ENCODE data around the gene EFNA5. TPM values are rescaled to one million over a fixed set of nuclear protein-coding genes. Genes with fewer than 3 reads are reported as not detected.
A peak's percentile ranks its signal among the peaks of the same experiment; 100 is the strongest.

EFNA5 gene
- total and polyA plus RNA-seq, 2 donors: 1.7 to 3.6 TPM

DNA sequence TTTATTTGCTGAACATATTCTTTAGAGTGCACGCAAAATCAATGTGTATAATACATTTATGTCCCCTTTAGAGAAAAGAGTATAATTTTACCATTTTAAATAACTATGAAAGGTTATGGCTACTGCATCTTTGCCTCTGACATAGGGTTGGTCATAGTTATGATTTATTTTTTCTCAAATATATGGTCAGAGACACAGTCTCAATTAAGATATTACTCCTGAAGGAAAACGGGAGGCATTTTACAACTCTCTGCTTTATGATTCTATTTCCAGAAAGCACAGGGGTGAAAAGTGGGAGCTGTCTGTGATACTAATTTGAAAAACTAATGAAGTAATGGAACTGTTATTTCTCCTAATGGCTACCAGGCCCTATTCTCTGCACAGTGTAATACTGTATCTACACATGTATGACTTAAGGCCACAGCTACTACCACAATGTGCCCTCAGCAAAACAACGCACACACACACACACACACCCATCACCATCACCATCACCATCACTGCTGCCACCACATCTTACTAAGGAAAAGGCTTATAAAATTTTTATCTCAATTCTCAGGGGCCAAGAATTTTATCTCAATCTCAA, 262.9 kb downstream of the EFNA5 start:
- H3K4me1 ChIP-seq (ENCODE audit: control insufficient read depth in 2 of 2, insufficient read depth in 2 of 2, low read length in 2 of 2): no peaks in the 10 kb centered on the region
- no peaks in the 10 kb centered on the region for H3K27me3 ChIP-seq (ENCODE audit: control insufficient read depth in 2 of 2, insufficient read depth in 1 of 2, low read length in 1 of 2)
- no peaks in the 10 kb centered on the region for H3K9me3 ChIP-seq (ENCODE audit: control insufficient read depth in 2 of 2, insufficient read depth in 1 of 2, low read length in 1 of 2)
- no peak overlapping the region for H3K27ac ChIP-seq (ENCODE audit: low read depth in 1 of 2, low read length in 1 of 2)
- DNase-seq (ENCODE audit: low read depth in 6 of 9, low spot score in 9 of 9): no peak
- no peak overlapping the region for H3K4me3 ChIP-seq (ENCODE audit: low read length in 2 of 2)
- 82% methylated on average over 3 of the region's 3 CpGs for WGBS
- H3K36me3 ChIP-seq (ENCODE audit: control insufficient read depth in 2 of 2, insufficient read depth in 2 of 2, low read length in 1 of 2): no peaks in the 10 kb centered on the region

DNA sequence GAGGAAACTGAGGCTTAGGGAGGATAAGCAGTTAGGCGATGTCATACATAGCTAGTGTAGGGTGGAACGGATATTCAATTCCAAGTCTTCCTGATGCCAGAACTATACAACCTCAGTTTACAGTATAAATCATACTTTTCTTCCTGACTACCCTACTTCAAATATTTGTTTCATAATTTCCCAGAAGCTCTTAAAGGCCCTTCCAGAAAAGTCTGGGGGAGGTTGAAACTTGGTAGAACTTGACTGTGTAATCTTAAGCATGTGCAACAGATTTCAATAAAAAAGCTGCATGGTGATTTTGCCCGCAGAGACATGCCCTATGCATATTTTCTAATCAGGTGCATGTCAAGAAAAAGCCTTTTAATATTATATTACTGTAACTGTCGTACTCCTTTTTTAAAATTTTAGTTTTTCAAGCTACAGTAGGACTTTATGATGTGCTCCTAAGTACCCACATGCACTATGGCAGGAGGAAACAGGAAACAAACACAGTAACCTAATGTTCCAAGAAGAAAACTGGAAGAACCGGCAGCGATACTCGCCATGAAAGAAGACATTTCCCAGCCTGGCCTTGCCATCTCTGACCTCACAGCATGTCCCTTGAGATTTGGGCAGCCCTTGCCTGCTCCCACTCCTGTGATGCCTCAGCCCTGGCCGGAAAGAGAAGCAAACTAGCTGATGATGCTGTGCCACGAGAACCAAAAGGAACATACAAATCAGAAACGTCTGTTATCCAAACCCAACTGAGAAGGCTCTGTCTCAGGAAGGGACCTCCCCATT, 266.0 kb downstream of the EFNA5 start:
- 92% methylated on average over 10 of the region's 10 CpGs for WGBS
- Histone ChIP-seq H3K36me3 (ENCODE audit: control insufficient read depth in 2 of 2, insufficient read depth in 2 of 2, low read length in 1 of 2) (no peaks in the 10 kb centered on the region), H3K4me3 (ENCODE audit: low read length in 2 of 2) (no peak overlapping the region), H3K27me3 (ENCODE audit: control insufficient read depth in 2 of 2, insufficient read depth in 1 of 2, low read length in 1 of 2) (no peaks in the 10 kb centered on the region), H3K27ac (ENCODE audit: low read depth in 1 of 2, low read length in 1 of 2) (peak overlapping the region in 1 of 2 donors; percentile 6), H3K4me1 (ENCODE audit: control insufficient read depth in 2 of 2, insufficient read depth in 2 of 2, low read length in 2 of 2) (no peaks in the 10 kb centered on the region), H3K9me3 (ENCODE audit: control insufficient read depth in 2 of 2, insufficient read depth in 1 of 2, low read length in 1 of 2) (no peaks in the 10 kb centered on the region)
- no peak for DNase-seq (ENCODE audit: low read depth in 6 of 9, low spot score in 9 of 9)

DNA sequence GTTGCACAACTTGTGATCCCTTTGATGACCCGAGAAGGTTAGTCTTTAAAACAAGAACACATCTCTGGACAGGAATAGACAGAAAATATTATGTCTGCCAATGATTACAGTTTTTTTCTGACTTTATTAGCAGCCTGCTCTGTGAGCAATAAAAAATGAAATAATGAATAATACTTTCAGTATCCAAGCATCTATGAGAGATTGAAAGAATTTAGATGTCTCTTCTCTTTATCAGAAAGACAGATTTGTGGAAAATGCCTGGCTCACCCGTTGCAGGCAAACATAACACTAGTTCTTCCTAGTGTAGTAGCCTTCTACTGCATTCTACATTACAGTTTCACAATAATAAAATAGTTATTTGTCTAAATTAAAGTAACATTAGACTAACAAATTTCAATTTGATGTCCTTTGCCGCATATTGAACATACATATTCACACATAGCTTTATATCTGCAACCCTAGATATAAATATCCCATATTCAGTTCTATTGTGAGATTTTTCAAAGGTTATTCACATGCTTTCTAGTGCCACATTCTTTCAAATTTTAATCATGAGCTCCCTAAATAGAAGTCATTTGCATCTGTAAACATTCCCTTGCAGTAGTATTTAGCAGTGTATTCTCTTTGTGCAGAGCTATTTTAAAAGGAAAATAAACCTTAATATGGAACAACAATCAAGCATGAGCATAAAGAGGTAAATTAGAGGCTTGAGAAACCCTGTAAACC, 267.3 kb downstream of the EFNA5 start:
- Histone ChIP-seq H3K9me3 (ENCODE audit: control insufficient read depth in 2 of 2, insufficient read depth in 1 of 2, low read length in 1 of 2) (no peaks in the 10 kb centered on the region), H3K4me1 (ENCODE audit: control insufficient read depth in 2 of 2, insufficient read depth in 2 of 2, low read length in 2 of 2) (no peaks in the 10 kb centered on the region), H3K4me3 (ENCODE audit: low read length in 2 of 2) (no peak overlapping the region)

DNA sequence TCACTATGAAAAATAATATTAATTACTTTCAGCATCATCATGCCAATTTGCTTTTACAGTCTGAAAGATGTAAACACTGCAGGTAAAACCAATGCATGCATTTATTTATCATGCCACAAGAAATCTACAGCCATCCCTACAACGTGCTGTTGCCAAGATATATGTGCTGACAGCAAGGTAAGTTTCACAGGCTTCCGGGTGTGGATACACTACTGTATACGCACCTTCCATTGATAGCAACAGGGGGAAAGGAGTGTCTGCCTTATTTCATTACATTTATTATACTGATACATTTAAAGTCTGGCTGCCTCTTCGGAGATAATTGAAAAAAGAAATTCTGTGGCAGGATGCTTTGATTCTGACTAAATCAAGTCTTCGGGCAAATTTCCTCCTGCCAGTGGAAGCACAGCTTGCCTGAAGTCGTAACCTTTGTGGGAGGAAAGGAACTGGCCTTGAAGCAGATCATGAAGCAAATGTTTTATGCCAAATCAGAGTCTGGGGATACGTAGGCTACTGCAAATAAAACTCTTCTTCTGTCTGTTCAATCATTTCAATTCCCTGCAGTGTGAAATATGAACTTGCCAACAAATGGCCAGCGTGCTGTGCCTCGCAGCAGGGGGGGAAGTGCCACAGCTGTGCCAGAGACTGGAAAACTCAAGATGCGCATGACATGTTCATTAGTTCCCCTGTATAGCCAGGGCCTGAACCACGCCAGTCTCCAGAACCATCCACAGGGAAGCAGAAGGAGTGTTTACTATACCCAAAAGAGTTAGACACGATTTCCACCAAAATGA, 268.1 kb downstream of the EFNA5 start:
- no peak overlapping the region for H3K27ac ChIP-seq (ENCODE audit: low read depth in 1 of 2, low read length in 1 of 2)
- H3K36me3 ChIP-seq (ENCODE audit: control insufficient read depth in 2 of 2, insufficient read depth in 2 of 2, low read length in 1 of 2): no peaks in the 10 kb centered on the region
- H3K27me3 ChIP-seq (ENCODE audit: control insufficient read depth in 2 of 2, insufficient read depth in 1 of 2, low read length in 1 of 2): no peaks in the 10 kb centered on the region
- no peak for DNase-seq (ENCODE audit: low read depth in 6 of 9, low spot score in 9 of 9)
- H3K9me3 ChIP-seq (ENCODE audit: control insufficient read depth in 2 of 2, insufficient read depth in 1 of 2, low read length in 1 of 2): no peaks in the 10 kb centered on the region
- WGBS: 95% methylated on average over 12 of the region's 12 CpGs
- H3K4me3 ChIP-seq (ENCODE audit: low read length in 2 of 2): no peak overlapping the region
- no peaks in the 10 kb centered on the region for H3K4me1 ChIP-seq (ENCODE audit: control insufficient read depth in 2 of 2, insufficient read depth in 2 of 2, low read length in 2 of 2)

More for the DNA sequence above, 267.3 kb downstream of the EFNA5 start:
- Histone ChIP-seq H3K36me3 (ENCODE audit: control insufficient read depth in 2 of 2, insufficient read depth in 2 of 2, low read length in 1 of 2) (no peaks in the 10 kb centered on the region), H3K27me3 (ENCODE audit: control insufficient read depth in 2 of 2, insufficient read depth in 1 of 2, low read length in 1 of 2) (no peaks in the 10 kb centered on the region), H3K27ac (ENCODE audit: low read depth in 1 of 2, low read length in 1 of 2) (no peak overlapping the region)
- DNase-seq (ENCODE audit: low read depth in 6 of 9, low spot score in 9 of 9): no peak
- WGBS: 80% methylated on average over 3 of the region's 3 CpGs

DNA sequence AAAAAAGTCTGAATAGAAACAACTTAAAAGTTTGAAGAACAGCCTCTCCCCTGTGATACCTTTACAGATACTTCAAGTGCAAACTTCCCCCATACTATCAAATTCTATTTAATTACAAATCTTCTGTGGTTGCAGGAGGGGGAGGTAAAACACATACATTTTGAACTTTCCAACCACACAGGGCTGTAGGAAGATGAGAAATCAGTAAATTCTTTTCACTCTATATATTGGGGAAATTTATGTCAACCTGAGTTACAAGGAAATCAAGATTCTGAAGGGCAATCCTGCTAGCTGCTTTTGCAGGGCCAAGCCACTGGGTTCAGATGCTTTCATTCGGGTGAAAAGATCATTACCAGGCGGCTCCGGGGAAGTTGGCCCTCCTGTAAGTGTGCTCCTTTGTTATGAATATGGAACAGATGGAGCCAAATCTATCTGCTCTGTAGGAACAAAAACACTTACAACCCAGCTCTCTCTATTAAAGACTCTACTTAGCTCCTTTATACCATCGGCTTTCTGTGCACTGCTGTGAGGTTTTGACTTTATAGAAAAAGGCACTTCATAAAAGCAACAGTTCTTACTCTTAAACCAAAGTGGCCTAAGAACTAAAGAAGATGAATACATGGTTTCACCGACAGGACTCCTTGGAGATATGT, 269.1 kb downstream of the EFNA5 start:
- no peaks in the 10 kb centered on the region for H3K27me3 ChIP-seq (ENCODE audit: control insufficient read depth in 2 of 2, insufficient read depth in 1 of 2, low read length in 1 of 2)
- no peak overlapping the region for H3K27ac ChIP-seq (ENCODE audit: low read depth in 1 of 2, low read length in 1 of 2)
- no peak for DNase-seq (ENCODE audit: low read depth in 6 of 9, low spot score in 9 of 9)
- no peaks in the 10 kb centered on the region for H3K36me3 ChIP-seq (ENCODE audit: control insufficient read depth in 2 of 2, insufficient read depth in 2 of 2, low read length in 1 of 2)
- WGBS: 95% methylated on average over 5 of the region's 5 CpGs
- H3K4me3 ChIP-seq (ENCODE audit: low read length in 2 of 2): no peak overlapping the region
- H3K4me1 ChIP-seq (ENCODE audit: control insufficient read depth in 2 of 2, insufficient read depth in 2 of 2, low read length in 2 of 2): no peaks in the 10 kb centered on the region
- no peaks in the 10 kb centered on the region for H3K9me3 ChIP-seq (ENCODE audit: control insufficient read depth in 2 of 2, insufficient read depth in 1 of 2, low read length in 1 of 2)

DNA sequence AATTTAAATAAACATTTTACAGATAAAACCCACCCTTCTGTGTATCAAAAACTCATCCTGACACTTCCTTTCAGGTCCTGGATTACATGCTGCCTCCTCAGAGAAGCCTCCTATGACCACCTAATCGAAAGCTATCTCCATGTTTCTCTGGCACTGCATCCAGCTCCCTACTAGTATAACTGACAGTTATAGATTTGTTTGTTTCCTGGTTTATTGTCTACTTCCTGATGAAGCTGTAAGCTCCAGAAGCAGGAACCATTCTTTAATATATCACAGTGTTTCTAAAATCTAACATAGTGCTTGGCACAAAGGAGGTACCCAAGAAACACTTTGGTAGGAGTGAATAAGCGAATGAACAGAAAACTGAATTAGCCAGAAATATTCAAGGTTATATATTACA, 270.4 kb downstream of the EFNA5 start:
- H3K36me3 ChIP-seq (ENCODE audit: control insufficient read depth in 2 of 2, insufficient read depth in 2 of 2, low read length in 1 of 2): no peaks in the 10 kb centered on the region
- no peaks in the 10 kb centered on the region for H3K9me3 ChIP-seq (ENCODE audit: control insufficient read depth in 2 of 2, insufficient read depth in 1 of 2, low read length in 1 of 2)
- H3K4me1 ChIP-seq (ENCODE audit: control insufficient read depth in 2 of 2, insufficient read depth in 2 of 2, low read length in 2 of 2): no peaks in the 10 kb centered on the region
- WGBS: over 99% methylated on average over 2 of the region's 2 CpGs
- no peak overlapping the region for H3K27ac ChIP-seq (ENCODE audit: low read depth in 1 of 2, low read length in 1 of 2)
- no peaks in the 10 kb centered on the region for H3K27me3 ChIP-seq (ENCODE audit: control insufficient read depth in 2 of 2, insufficient read depth in 1 of 2, low read length in 1 of 2)
- DNase-seq (ENCODE audit: low read depth in 6 of 9, low spot score in 9 of 9): no peak
- no peak overlapping the region for H3K4me3 ChIP-seq (ENCODE audit: low read length in 2 of 2)

DNA sequence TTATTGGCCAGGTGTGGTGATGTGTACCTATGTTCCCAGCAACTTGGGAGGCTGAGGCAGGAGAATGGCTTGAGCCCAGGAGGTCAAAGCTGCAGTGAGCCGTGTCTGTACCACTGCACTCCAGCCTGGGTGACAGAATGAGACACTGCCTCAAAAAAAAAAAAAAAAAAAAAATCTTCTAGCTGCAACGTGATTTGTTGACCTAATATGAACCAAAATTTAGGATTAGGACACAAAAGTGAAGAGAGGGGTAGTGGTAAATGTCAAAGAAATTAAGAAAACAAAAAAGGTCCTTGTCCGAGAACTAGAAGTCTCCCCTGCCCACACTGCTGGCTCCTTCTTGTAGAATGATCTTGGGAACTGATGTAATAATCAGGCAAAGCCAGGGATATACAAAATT, 272.0 kb downstream of the EFNA5 start:
- no peak overlapping the region for H3K4me3 ChIP-seq (ENCODE audit: low read length in 2 of 2)
- no peak for DNase-seq (ENCODE audit: low read depth in 6 of 9, low spot score in 9 of 9)
- no peaks in the 10 kb centered on the region for H3K9me3 ChIP-seq (ENCODE audit: control insufficient read depth in 2 of 2, insufficient read depth in 1 of 2, low read length in 1 of 2)
- H3K36me3 ChIP-seq (ENCODE audit: control insufficient read depth in 2 of 2, insufficient read depth in 2 of 2, low read length in 1 of 2): no peaks in the 10 kb centered on the region
- no peaks in the 10 kb centered on the region for H3K4me1 ChIP-seq (ENCODE audit: control insufficient read depth in 2 of 2, insufficient read depth in 2 of 2, low read length in 2 of 2)
- no peak overlapping the region for H3K27ac ChIP-seq (ENCODE audit: low read depth in 1 of 2, low read length in 1 of 2)
- H3K27me3 ChIP-seq (ENCODE audit: control insufficient read depth in 2 of 2, insufficient read depth in 1 of 2, low read length in 1 of 2): no peaks in the 10 kb centered on the region
- 91% methylated on average over 3 of the region's 3 CpGs for WGBS

DNA sequence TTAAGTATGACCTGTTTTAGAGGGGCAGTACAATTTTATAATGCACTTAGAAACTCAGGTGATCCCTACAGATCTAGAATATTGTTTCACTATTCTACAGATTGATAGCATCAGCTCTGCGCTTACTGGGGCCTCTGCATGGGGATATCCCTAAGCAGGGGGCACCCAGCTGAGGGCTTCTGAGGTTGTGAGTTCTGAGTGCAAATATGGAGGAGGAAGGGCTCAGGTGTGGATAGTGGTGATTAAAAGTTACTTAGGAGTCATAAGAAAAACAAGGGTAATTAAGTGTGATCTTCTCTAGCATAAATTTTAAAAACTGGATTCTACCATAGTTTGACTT, 274.4 kb downstream of the EFNA5 start:
- no peaks in the 10 kb centered on the region for H3K9me3 ChIP-seq (ENCODE audit: control insufficient read depth in 2 of 2, insufficient read depth in 1 of 2, low read length in 1 of 2)
- DNase-seq (ENCODE audit: low read depth in 6 of 9, low spot score in 9 of 9): no peak
- no peaks in the 10 kb centered on the region for H3K4me1 ChIP-seq (ENCODE audit: control insufficient read depth in 2 of 2, insufficient read depth in 2 of 2, low read length in 2 of 2)
- H3K4me3 ChIP-seq (ENCODE audit: low read length in 2 of 2): no peak overlapping the region
- no peak overlapping the region for H3K27ac ChIP-seq (ENCODE audit: low read depth in 1 of 2, low read length in 1 of 2)
- WGBS: 95% methylated on average over 1 of the region's 1 CpG
- H3K36me3 ChIP-seq (ENCODE audit: control insufficient read depth in 2 of 2, insufficient read depth in 2 of 2, low read length in 1 of 2): no peaks in the 10 kb centered on the region
- no peaks in the 10 kb centered on the region for H3K27me3 ChIP-seq (ENCODE audit: control insufficient read depth in 2 of 2, insufficient read depth in 1 of 2, low read length in 1 of 2)
